Measurements from ENCODE around the gene TAS1R1.

TAS1R1 gene

GRCh38 chr1:6587261-6588005 is 32.3 kb downstream of the TAS1R1 start:
- Histone ChIP-seq H3K27me3 (ENCODE audit: insufficient read depth, low read depth, severe bottlenecking) (no peaks in the 10 kb centered on the region), H3K4me3 (ENCODE audit: low read depth, low read length) (no peak overlapping the region), H3K27ac (peak overlapping the region; percentile 14; the same call in 1 of the 2 replicates), H3K9me3 (ENCODE audit: severe bottlenecking) (no peaks in the 10 kb centered on the region), H3K36me3 (peaks cover 63% of the 10 kb centered on the region)
- TF ChIP-seq, protein P1, sequence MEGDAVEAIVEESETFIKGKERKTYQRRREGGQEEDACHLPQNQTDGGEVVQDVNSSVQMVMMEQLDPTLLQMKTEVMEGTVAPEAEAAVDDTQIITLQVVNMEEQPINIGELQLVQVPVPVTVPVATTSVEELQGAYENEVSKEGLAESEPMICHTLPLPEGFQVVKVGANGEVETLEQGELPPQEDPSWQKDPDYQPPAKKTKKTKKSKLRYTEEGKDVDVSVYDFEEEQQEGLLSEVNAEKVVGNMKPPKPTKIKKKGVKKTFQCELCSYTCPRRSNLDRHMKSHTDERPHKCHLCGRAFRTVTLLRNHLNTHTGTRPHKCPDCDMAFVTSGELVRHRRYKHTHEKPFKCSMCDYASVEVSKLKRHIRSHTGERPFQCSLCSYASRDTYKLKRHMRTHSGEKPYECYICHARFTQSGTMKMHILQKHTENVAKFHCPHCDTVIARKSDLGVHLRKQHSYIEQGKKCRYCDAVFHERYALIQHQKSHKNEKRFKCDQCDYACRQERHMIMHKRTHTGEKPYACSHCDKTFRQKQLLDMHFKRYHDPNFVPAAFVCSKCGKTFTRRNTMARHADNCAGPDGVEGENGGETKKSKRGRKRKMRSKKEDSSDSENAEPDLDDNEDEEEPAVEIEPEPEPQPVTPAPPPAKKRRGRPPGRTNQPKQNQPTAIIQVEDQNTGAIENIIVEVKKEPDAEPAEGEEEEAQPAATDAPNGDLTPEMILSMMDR (IDR thresholded peaks at IDR 0.05; ENCODE audit: low read depth, low read length), result no peak
- DNase-seq, result no peak

DNA sequence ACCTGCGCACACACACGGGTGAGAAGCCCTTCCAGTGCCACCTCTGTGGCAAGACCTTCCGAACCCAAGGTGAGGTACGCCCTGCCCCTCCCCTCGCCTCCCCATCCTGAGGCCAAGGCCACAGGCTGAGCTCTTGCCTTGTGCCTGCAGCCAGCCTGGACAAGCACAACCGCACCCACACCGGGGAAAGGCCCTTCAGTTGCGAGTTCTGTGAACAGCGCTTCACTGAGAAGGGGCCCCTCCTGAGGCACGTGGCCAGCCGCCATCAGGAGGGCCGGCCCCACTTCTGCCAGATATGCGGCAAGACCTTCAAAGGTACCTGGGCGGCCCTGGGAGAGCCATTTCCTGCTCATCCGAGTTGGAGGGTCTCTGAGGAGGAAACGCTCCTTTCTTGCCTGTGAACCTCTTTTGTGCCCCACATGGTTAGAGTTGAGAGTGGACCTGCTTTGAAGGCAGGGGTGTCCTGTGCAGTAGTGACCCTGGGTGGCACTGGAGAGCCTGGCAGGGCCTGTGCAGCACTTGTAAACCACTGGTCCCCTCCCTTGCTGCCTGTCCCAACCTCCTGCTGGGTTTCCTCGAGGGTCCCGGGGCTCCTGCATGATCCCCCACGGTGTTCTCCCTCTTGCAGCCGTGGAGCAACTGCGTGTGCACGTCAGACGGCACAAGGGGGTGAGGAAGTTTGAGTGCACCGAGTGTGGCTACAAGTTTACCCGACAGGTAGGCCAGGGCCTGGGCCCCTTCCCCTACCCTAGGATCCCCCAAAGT is 33.2 kb downstream of the TAS1R1 start:
- no peak overlapping the region for H3K4me3 ChIP-seq (ENCODE audit: low read depth, low read length)
- peaks cover 64% of the 10 kb centered on the region for H3K36me3 ChIP-seq
- no peaks in the 10 kb centered on the region for H3K27me3 ChIP-seq (ENCODE audit: insufficient read depth, low read depth, severe bottlenecking)
- TF ChIP-seq, protein P1 (IDR thresholded peaks at IDR 0.05; ENCODE audit: low read depth, low read length), result no peak
- no peak for DNase-seq
- H3K27ac ChIP-seq, result peak overlapping the region; percentile 26; the same call in 1 of the 2 replicates
- no peaks in the 10 kb centered on the region for H3K9me3 ChIP-seq (ENCODE audit: severe bottlenecking)

DNA sequence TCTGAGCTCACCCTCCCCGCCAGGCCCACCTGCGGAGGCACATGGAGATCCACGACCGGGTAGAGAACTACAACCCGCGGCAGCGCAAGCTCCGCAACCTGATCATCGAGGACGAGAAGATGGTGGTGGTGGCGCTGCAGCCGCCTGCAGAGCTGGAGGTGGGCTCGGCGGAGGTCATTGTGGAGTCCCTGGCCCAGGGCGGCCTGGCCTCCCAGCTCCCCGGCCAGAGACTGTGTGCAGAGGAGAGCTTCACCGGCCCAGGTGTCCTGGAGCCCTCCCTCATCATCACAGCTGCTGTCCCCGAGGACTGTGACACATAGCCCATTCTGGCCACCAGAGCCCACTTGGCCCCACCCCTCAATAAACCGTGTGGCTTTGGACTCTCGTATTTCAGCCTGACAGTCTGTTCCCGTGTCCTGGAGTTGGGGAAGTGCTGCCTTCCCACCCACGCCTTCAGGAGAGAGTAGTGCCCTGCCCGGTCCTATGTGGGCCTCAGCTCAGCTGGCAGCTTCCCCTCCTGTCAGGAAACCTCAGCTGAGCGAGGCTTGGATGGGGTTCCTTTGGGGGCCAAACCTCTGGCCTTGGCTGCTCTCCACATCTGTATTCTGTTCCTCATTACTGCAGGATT is 33.9 kb downstream of the TAS1R1 start:
- H3K27ac ChIP-seq, result peak overlapping the region; percentile 22
- H3K9me3 ChIP-seq (ENCODE audit: severe bottlenecking), result no peaks in the 10 kb centered on the region
- no peak for DNase-seq
- no peak overlapping the region for H3K4me3 ChIP-seq (ENCODE audit: low read depth, low read length)
- TF ChIP-seq, protein P1 (IDR thresholded peaks at IDR 0.05; ENCODE audit: low read depth, low read length), result no peak
- H3K27me3 ChIP-seq (ENCODE audit: insufficient read depth, low read depth, severe bottlenecking), result no peaks in the 10 kb centered on the region
- H3K36me3 ChIP-seq, result peaks cover 68% of the 10 kb centered on the region

DNA sequence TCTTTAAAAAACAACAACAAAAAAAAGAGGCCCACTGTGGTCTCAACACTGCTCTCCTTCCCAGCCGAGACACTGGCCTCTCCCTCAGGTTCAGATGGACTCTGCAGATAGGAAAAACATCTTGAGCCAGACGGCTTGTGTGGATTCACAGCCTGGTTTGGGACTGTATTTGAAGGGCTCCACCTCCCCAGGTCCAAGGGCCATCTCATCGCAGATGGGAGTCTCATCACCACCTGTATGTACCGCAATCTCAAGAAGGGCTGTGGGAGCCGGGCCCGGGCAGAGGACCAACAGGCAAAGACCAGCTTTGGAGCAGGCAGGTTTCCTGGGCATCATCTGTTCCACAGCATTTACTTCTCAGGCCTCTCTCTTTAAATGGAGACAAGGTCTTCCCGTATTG is 34.9 kb downstream of the TAS1R1 start:
- no peak for DNase-seq
- H3K27ac ChIP-seq, result peak overlapping the region; percentile 92; the same call in 1 of the 2 replicates
- H3K9me3 ChIP-seq (ENCODE audit: severe bottlenecking), result no peaks in the 10 kb centered on the region
- no peak overlapping the region for H3K4me3 ChIP-seq (ENCODE audit: low read depth, low read length)
- H3K36me3 ChIP-seq, result peaks cover 77% of the 10 kb centered on the region
- no peaks in the 10 kb centered on the region for H3K27me3 ChIP-seq (ENCODE audit: insufficient read depth, low read depth, severe bottlenecking)
- TF ChIP-seq, protein P1 (IDR thresholded peaks at IDR 0.05; ENCODE audit: low read depth, low read length), result no peak

DNA sequence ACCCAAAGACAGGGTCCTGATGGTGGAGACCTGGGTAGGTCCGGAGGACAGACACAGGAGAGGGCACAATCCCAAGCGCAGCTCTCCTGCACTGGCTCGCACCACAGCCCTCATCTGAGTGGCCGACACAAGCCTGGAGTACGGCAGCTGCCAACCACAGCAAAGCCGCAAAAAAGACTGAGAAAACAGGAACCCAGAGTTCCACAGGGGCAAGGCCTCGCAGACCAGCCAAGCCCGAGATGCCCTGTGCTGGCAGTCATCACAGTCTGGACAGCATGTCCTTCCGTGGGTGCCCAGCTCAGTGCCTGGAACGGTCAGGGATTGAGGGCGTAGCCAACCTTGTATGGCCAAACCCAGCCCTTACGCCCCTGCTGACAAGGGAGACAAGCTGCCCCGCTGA is 36.1 kb downstream of the TAS1R1 start:
- Histone ChIP-seq H3K9me3 (ENCODE audit: severe bottlenecking) (no peaks in the 10 kb centered on the region), H3K27me3 (ENCODE audit: insufficient read depth, low read depth, severe bottlenecking) (no peaks in the 10 kb centered on the region), H3K27ac (peak overlapping the region; percentile 92), H3K4me3 (ENCODE audit: low read depth, low read length) (no peak overlapping the region), H3K36me3 (peaks cover 85% of the 10 kb centered on the region)
- no peak for DNase-seq
- TF ChIP-seq, protein P1 (IDR thresholded peaks at IDR 0.05; ENCODE audit: low read depth, low read length), result no peak
